NCI-H146 treated with DMSO at 0.1 percent for 48 hours (cell line): Measurements from ENCODE around the gene PDLIM5.
"Not testable (repeated sequence)": the region's sequence is repeated elsewhere in the genome, so short reads cannot be mapped to it uniquely, and the experiment has no call there.

Experiments used
- DNase-seq: peaks from one replicate; lab custom pipeline; 2025; ENCODE audit not compliant: unreplicated experiment; lab: John Stamatoyannopoulos, UW

The PDLIM5 gene, protein sequence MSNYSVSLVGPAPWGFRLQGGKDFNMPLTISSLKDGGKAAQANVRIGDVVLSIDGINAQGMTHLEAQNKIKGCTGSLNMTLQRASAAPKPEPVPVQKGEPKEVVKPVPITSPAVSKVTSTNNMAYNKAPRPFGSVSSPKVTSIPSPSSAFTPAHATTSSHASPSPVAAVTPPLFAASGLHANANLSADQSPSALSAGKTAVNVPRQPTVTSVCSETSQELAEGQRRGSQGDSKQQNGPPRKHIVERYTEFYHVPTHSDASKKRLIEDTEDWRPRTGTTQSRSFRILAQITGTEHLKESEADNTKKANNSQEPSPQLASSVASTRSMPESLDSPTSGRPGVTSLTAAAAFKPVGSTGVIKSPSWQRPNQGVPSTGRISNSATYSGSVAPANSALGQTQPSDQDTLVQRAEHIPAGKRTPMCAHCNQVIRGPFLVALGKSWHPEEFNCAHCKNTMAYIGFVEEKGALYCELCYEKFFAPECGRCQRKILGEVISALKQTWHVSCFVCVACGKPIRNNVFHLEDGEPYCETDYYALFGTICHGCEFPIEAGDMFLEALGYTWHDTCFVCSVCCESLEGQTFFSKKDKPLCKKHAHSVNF

DNA sequence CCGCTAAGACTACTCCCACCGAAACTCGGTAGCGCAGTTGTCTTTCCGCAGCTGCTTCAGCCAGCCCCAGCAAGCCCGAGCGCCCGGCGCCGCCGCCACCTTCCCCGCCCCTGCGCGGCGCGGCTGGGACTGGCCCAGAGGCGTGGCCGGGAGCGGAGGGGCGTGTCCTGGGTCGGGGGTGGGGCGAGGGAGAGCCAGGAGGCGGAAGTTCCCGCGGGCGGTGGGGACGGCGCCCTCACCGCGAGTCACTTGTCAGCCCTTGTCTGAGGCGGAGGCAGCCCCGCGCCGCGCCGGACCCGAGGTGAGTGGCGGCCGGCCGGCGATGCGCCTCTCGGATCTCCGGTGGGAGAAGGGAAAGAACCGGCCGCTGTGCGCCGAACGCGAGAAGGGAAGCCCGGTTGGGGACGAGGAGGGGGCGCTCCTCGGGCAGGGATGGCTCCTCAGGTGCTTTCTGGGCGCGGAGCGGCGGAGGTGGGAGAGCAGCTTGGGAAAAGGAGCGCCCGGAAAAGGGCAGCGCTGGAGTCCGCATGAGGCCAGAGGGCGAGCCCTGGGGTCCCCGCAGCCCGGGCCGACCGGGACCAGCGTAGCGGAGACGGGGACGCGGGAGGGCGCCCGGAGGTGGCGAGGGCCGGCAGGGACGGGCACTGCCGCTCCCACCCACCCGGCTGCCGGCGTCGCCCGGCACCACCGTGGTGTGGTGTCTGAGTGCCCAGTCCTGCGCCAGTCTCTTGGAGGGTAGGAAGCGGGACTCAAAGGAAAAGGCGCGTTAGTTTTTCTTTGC lies at the start of gene PDLIM5:
PDLIM5 (plus strand) TSS at position 248 of the 781 bp plus-strand sequence. CDS start 3,347 bp downstream, outside the sequence.
- DNase-seq = no peak

DNA sequence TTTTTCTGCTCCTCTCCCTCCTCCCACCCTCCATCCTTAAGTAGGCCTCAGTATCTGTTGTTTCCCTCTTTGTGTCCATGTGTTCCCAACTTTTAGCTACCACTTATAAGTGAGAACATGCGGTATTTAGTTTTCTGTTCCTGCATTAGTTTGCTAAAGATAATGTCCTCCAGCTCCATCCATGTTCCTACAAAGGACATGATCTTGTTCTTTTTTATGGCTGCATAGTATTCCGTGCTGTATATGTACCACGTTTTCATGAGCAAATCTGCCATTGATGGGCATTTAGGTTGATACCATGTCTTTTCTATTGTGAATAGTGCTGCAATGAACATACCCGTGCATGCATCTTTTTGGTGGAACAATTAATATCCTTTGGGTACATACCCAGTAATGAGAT lies 49.3 kb upstream of the PDLIM5 start:
- DNase-seq = not testable (repeated sequence)

DNA sequence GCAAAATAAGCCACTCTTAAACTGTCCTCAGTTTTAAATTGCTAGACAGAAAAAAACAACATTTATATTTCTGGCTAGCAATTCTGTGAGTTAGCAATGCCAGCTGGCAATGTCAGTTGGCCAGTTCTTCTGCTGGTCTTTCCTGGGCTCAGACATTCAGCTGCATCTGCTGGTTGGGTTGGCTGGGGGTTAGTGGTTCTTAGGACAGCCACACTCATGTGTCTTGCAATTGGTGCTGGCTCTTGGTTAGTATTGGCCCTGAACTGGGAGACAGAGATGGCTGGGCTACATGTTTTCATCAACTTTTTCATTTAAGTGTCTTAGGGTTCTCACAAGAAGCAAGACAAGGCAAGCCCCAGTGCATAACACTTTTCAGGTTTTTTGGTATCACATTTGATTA lies 48.0 kb upstream of the PDLIM5 start:
- no peak for DNase-seq

DNA sequence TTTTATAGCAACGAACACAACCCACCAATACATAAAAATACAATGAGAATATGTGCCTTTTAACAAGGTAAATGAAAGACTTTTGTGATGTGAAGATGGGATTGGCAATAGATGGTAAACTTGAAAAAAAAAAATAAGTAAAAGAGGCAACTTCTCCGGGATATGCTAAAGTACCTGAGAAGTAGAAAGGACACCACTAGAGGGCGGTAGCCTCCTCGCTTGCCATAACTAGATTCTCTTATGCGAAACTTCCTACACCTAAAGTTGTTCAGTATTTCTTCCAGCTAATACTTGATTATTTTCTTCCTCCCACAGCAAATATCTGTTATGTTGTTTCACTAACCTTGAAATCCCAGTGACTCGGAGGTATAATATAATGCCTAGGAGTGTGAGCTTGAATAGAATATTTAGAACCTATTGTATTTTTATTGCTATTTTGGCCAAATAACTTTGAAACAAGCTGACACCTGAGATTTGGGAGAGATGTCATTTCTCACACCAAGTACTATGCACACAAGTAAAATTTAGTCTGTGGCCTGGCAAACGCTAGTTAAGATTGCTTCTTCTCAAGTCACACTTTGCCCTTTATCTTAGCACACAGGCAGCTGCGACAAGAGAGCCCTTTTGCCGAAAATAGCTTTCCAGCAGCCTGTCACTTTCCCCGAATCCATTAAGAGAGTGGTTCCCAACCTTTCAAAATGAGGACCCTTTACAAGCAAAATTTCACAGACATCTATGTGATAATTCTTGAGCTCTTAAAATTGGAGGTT lies 44.9 kb upstream of the PDLIM5 start:
- DNase-seq = no peak

DNA sequence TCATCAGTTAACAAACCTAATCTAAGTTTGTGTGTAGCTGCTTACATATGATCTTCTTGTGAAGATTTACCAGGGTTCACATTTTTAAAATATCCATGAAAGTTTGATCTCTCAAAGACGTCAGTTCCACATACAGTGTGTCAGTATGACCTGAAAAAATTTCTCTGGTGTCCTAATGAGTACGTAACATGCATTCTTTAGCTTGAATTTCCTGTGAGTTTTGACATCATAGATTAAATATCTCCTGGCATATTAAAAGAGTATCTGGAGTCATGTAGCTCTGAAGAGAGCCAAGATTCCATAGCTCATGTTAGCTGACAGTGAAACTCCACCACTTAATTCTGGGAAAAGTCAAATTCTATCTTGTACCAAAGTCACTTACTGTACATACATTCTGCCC lies 43.9 kb upstream of the PDLIM5 start:
- no peak for DNase-seq

DNA sequence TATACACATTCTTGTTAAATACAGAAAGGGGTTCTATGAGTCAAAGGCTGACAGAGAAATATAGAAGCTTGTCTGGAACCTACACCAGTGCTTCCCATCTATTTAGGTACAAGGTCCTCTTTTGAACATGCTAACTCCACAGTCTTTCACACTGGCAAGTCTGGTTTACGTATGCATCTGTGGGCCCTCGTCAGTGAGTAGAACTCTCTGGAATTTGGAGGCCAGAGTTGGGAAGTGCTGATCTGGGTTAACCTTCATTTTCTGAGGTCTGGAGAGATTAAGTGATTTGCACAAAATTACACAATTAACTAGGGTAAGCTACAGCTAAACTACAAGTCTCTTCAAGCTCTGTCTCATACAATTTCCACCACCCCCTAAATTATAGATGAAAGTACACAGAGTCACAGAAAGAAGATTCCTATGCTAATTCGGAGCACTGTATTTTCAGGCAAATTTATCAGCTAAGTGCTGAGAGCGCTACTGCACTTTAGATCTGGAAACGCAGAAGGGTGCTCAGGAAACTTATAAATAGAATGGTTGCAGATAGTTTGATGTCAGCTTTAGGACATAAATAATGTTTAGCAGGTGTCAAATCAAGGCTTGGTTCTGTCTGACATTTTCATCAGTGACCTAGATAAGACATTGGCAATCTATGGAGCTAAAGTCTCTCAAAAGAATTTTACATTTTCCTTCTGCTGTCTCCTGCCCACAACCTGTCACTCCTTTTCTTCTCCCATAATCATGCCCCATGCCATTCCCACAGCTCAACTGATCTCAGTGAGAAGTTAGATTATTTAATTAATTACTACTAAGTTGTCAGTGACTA lies 43.0 kb upstream of the PDLIM5 start:
- no peak for DNase-seq

DNA sequence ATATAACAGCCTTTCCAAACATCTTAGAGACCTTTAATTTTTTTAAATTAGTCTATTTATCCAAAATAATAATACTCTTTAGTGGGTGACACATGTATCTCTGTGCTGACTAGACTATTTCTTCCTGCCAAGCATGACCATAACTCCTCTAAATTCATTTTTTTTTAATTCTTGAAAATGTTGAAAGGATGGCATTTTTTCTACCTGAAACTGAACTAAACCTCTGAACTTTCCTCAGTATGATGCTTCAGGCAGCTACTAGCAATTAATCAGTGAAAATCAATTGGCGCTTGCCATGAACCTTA lies 42.4 kb upstream of the PDLIM5 start:
- no peak for DNase-seq

DNA sequence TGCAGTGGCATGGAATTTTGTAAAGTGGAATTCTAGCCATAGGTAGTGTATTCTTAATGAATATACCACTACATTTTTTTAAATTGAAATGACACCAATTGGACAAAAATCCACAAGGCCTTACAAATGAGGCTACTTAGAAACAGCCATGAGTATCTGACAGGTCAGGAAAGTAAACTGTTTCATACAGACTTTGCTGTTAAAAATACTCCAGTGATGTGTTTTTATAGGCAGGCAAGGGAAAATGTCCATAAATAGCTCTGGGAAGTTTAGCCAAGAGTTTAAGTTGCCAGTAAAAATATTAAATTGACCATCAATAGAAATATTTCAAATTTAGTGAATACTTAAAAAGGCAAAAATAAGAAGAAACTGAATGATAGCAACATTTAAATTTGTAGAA lies 41.8 kb upstream of the PDLIM5 start:
- DNase-seq = no peak

DNA sequence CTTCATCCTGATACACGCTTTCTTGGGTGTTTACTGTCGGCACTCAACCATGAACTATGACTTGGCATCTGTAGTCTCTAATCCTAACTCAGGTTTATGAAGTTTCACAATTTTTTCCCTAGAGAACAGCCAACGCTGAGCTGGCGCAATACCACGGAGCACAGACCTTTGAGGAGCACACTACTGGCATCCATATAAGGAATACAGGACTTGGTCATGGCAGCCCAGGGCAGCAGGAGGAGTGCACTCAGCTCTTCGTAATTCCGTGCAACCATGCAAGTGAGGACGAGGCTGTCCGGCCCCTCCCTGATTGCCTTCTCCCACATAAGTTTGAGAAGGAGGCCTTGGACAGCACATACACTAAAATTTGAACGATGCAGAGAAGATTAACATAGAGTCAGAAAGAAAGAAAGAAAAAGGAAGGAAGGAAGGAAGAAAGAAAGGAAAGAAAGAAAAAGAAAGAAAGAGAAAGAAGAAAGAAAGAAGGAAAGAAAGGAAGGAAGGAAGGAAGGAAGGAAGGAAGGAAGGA lies 41.0 kb upstream of the PDLIM5 start:
- DNase-seq = no peak

DNA sequence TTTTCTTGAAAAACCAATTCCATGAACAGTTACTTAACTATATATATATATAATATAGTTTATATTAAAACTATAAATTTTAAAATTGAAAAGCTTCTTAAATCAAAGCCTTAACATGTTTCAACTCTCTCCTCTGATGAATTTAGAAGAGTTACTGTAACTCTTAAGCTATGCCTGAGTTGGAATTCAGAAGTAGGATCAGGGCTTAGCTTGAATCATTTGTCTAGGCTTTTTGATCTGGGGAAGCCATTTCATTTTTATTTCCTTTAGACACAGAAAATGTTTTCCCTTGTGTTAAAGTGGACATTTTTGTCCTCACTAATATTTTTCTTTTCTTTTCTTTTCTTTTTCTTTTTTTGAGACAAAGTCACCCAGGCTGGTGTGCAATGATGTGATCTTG lies 40.4 kb upstream of the PDLIM5 start:
- no peak for DNase-seq

DNA sequence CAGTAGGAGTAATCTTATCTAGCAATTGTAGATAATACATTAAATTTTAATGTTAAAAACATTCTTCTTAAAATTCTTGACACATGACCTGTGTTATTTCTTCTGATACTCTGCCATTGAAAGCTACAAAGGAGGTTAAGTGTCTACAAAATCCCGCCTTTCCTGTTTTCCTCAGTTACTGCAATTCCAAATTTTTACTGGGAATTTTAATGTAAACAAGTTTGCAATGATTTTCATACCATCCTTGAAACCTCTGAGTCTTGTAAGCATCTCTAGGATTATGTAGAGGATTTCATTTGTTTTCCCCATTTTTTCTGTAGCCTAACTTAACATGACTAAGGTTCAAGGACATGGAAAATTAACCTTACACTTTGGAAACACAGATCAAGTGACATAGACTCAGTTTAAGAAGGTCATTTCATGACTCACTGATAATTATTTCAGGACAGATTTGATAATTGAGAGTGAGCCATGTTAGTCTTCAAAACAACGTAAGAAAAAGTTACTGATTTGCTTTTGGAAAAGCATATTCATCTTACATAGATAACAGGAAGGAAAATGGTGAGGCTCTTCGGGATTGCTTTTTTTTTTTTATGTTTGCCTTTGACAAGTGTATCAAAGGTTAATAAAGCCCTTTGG lies 39.6 kb upstream of the PDLIM5 start:
- no peak for DNase-seq

DNA sequence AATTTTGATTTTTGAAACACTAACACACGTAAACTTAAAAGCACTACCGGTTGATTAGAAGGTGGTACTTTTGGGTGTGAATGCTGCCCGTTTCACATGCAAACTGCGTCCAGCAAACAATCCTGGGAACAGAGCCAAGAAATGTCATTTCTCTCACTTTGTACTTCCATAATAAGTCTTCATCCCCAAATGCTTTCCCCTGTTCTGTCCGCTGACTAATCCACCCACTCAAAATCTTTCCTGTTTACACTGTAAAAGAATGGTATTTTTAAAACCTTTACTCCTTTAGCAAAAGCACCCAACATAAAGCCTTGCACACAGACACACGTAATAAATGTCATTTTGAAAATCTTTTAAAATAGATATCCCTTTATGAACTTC lies 39.1 kb upstream of the PDLIM5 start:
- DNase-seq = no peak

DNA sequence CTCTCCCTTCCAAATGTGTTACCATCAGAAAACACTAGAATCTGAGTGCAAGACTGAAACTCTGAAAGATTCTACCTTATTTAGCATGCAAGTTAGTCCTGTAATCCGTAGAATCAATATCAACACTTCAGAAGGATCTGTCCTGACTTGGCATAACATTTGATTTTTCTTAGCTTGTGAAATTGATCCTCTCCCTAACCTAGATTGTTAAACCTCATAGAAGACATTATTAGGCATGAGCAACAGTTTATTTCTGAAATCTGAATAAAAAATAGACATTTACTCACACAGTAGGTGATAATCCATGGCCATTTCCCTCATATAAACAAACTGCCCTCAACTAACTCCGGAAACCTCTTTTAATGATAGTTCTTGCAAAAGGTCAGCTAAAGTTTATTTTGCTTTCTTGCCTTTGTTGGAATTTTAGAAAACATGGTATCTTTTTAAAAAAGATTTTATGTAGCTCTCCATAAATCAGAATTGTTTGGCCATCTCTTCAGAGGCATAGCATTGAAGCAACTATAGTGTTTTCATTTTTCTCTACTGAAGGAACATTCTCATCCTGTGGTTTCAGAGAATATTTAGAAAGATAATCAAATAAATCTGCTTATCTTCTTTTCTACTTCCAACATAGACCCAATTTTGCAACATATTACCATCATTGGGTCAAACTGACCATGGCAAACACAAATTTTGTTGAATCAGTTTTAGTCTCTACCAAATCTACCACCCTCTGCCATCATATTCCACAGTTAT lies 38.5 kb upstream of the PDLIM5 start:
- no peak for DNase-seq

DNA sequence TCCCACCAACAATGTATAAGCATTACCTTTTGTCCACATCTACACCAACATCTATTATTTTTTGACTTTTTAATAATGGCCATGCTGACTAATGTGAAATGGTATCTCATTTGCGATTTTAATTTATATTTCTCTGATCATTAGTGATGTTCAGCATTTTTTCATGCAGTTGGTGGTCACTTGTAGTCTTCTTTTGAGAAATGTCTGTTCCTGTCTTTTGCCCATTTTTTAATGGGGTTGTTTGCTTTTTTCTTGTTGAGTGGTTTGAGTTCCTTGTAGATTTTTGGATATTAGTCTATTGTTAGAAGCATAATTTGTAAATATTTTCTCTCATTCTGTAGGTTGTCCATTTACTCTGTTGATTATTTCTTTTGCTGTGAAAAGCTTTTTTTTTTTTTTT lies 36.8 kb upstream of the PDLIM5 start:
- no peak for DNase-seq

DNA sequence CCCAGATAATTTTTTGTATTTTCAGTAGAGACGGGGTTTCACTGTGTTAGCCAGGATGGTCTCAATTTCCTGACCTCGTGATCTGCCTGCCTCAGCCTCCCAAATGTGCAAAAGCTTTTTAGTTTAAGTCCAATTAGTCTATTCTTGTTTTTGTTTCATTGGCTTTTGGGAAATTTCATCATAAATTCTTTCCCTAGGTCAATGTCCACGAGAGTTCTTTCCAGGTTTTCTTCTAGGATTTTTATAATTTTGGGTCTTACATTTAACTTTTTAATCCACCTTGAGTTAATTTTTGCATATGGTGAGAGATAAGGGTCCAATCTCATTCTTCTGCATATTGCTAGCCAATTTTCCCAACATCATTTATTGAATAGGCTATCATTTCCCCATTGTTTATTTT lies 36.3 kb upstream of the PDLIM5 start:
- no peak for DNase-seq

DNA sequence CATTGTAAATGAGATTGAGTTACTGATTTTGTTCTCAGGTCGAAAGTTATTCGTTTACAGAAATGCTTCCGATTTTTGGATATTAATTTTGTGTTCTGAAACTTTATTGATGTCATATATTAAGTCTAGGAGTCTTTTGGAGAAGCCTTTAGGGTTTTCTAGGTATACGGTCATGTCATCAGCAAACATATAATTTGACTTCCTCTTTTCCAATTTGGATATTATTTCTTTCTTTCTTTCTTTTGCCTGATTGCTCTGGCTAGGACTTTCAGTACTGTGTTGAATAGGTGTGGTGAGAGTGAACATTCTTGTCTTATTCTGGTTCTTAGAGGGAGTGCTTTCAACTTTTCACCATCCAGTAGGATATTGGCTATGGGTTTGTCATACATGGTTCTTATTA lies 35.4 kb upstream of the PDLIM5 start:
- no peak for DNase-seq

DNA sequence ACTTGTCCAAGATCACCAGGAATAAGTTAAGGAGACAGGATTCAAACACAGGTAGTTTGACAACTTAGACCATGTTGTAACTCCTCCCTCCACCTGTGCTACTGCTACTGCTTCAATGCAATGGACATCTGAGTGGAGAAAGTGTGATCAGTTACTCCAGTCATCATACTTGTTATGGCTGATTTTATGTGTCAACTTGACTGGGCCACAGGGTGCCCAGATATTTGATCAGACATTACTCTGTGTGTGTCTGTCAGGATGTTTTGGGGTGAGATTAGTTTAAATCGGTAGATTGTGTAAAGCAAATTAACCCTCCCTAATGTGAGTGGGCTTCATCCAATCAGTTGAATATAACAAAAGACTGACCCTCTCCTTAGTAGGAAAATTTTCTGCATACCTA lies 34.8 kb upstream of the PDLIM5 start:
- no peak for DNase-seq

DNA sequence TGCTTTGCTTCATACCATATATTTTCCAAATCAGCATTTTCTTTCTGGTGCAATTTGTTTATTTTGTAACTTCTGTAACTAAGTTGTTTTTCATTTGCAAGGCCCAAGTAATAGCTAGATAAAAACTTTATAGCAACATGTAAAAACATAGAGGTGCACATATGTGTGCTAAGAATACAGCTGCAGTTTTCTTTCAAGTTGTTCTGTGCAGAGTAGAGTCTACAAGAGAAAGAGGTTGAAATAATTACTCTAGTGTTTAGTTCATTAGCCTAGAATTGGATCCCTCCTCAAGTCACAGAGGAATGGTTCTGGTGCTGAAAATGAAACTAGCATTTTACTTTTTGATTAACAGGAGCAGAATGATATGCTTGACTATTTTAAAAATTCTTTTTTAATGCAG lies 32.2 kb upstream of the PDLIM5 start:
- no peak for DNase-seq

DNA sequence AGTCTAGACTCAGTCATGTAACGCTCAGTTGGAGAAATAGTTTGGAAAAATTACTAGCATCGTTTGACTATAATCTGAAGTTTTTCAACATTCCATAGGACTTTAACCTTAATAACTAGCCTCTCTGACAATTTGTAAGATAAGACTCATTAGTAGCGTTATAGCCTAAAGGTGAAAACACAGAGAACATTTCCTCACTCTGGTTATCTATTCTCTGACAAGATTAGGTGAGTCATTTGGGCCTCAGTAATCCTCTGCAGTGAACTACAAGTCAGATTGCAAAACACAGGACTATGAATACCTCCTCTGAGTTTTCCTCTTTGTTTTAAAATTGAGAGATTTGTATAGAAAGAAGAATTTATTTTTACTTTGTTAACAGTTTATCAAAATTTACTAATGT lies 31.8 kb upstream of the PDLIM5 start:
- DNase-seq = no peak
